Osteoblast (primary cell): Measurements from ENCODE around the gene GPR179. TPM values are rescaled to one million over a fixed set of nuclear protein-coding genes. Genes with fewer than 3 reads are reported as not detected.

Experiments
- DNase-seq: peaks from one replicate; pipeline ENCODE4 v3.0.0; 2011; ENCODE audit warnings: low spot score, mixed read lengths; ENCODE audit not compliant: insufficient read length; ENCODE audit errors: missing footprints
- H2AFZ ChIP-seq: 2 replicates; pipeline ENCODE4 v1.6.0; 2011; ENCODE audit warnings: mild to moderate bottlenecking, low read length
- H3K27ac ChIP-seq: 2 replicates; pipeline ENCODE4 v1.5.1; 2011; ENCODE audit warnings: mild to moderate bottlenecking, low read depth, low read length, moderate library complexity
- H3K27me3 ChIP-seq: 2 replicates; pipeline ENCODE4 v1.6.0; 2012; ENCODE audit warnings: mild to moderate bottlenecking, control low read depth, inconsistent platforms, low read length, moderate library complexity; ENCODE audit not compliant: insufficient read depth
- H3K36me3 ChIP-seq: 2 replicates; pipeline ENCODE4 v1.5.1; 2011; ENCODE audit warnings: mild to moderate bottlenecking, low read length, control low read depth, moderate library complexity; ENCODE audit not compliant: insufficient read depth
- H3K4me1 ChIP-seq: 2 replicates; pipeline ENCODE4 v1.5.1; 2011; ENCODE audit warnings: mild to moderate bottlenecking, low read length, control low read depth, moderate library complexity; ENCODE audit not compliant: insufficient read depth
- H3K4me2 ChIP-seq: 2 replicates; pipeline ENCODE4 v1.6.0; 2011; ENCODE audit warnings: mild to moderate bottlenecking, low read length; ENCODE audit not compliant: insufficient read depth
- H3K4me3 ChIP-seq: fragments of 200-600 bp; sonication (generic); 3 replicates; pipeline ENCODE4 v1.5.1; 2012; ENCODE audit warnings: mild to moderate bottlenecking, low read length, inconsistent platforms; ENCODE audit not compliant: insufficient read depth
- H3K79me2 ChIP-seq: 2 replicates; pipeline ENCODE4 v1.6.0; 2012; ENCODE audit warnings: mild to moderate bottlenecking, low read length, control low read depth, inconsistent platforms; ENCODE audit not compliant: insufficient read depth
- H3K9me3 ChIP-seq: 2 replicates; pipeline ENCODE4 v1.5.1; 2011; ENCODE audit warnings: low read depth, low read length, control low read depth
- H4K20me1 ChIP-seq: 2 replicates; pipeline ENCODE4 v1.6.0; 2012; ENCODE audit warnings: mild to moderate bottlenecking, low read length, control low read depth; ENCODE audit not compliant: insufficient read depth
- CTCF ChIP-seq: IDR thresholded peaks from 2 replicates; pipeline ENCODE4 v1.5.1; 2011; ENCODE audit warnings: mild to moderate bottlenecking, low read depth, low read length, moderate library complexity; ENCODE audit errors: extremely low read depth
- total RNA-seq: library from RNA; depleted of rRNA; stranded (reverse); fragments of >200 nt; gene quantifications from 2 replicates; pipeline ENCODE4 v1.2.3, GENCODE V29; 2012

The GPR179 gene
- total RNA-seq, 1 donor, result not detected

- Histone ChIP-seq H3K36me3 (no peaks in the 10 kb centered on the region), H3K4me2 (no peak overlapping the region), H2AFZ (no peak overlapping the region), H4K20me1 (no peaks in the 10 kb centered on the region), H3K4me3 (no peak overlapping the region), H3K79me2 (no peaks in the 10 kb centered on the region), H3K4me1 (no peaks in the 10 kb centered on the region), H3K9me3 (no peaks in the 10 kb centered on the region), H3K27ac (no peak overlapping the region), H3K27me3 (peaks cover 33% of the 10 kb centered on the region)
- no peak for TF ChIP-seq CTCF
- no peak for DNase-seq
These were observed 6.9 kb downstream of the GPR179 start for GRCh38 chr17:38336838-38337237.

GRCh38 chr17:38334480-38335364 lies 9.0 kb downstream of the GPR179 start:
- Histone ChIP-seq H3K27ac (no peak overlapping the region), H4K20me1 (no peaks in the 10 kb centered on the region), H3K4me2 (no peak overlapping the region), H3K27me3 (peaks cover 38% of the 10 kb centered on the region), H3K4me3 (no peak overlapping the region), H3K4me1 (no peaks in the 10 kb centered on the region), H2AFZ (no peak overlapping the region), H3K9me3 (no peaks in the 10 kb centered on the region), H3K36me3 (no peaks in the 10 kb centered on the region), H3K79me2 (no peaks in the 10 kb centered on the region)
- peak; percentile 27 for DNase-seq
- TF ChIP-seq CTCF, result no peak

GRCh38 chr17:38333635-38334295 lies 10.0 kb downstream of the GPR179 start:
- no peaks in the 10 kb centered on the region for H3K36me3 ChIP-seq
- peak; percentile 68 for DNase-seq
- H3K4me3 ChIP-seq, result no peak overlapping the region
- no peaks in the 10 kb centered on the region for H4K20me1 ChIP-seq
- no peaks in the 10 kb centered on the region for H3K9me3 ChIP-seq
- no peak overlapping the region for H2AFZ ChIP-seq
- H3K79me2 ChIP-seq, result no peaks in the 10 kb centered on the region
- peak; percentile 66 for TF ChIP-seq CTCF
- H3K27ac ChIP-seq, result no peak overlapping the region
- H3K27me3 ChIP-seq, result peaks cover 44% of the 10 kb centered on the region
- no peaks in the 10 kb centered on the region for H3K4me1 ChIP-seq
- no peak overlapping the region for H3K4me2 ChIP-seq

GRCh38 chr17:38332735-38333134 lies 11.0 kb downstream of the GPR179 start:
- Histone ChIP-seq H4K20me1 (no peaks in the 10 kb centered on the region), H3K79me2 (no peaks in the 10 kb centered on the region), H2AFZ (no peak overlapping the region), H3K4me3 (no peak overlapping the region), H3K36me3 (no peaks in the 10 kb centered on the region), H3K4me1 (no peaks in the 10 kb centered on the region), H3K27ac (no peak overlapping the region), H3K27me3 (peaks cover 45% of the 10 kb centered on the region), H3K4me2 (no peak overlapping the region), H3K9me3 (no peaks in the 10 kb centered on the region)
- peak; percentile 51 for DNase-seq
- TF ChIP-seq CTCF, result no peak
